Measurements from ENCODE around the gene TFAP2C.

DNA sequence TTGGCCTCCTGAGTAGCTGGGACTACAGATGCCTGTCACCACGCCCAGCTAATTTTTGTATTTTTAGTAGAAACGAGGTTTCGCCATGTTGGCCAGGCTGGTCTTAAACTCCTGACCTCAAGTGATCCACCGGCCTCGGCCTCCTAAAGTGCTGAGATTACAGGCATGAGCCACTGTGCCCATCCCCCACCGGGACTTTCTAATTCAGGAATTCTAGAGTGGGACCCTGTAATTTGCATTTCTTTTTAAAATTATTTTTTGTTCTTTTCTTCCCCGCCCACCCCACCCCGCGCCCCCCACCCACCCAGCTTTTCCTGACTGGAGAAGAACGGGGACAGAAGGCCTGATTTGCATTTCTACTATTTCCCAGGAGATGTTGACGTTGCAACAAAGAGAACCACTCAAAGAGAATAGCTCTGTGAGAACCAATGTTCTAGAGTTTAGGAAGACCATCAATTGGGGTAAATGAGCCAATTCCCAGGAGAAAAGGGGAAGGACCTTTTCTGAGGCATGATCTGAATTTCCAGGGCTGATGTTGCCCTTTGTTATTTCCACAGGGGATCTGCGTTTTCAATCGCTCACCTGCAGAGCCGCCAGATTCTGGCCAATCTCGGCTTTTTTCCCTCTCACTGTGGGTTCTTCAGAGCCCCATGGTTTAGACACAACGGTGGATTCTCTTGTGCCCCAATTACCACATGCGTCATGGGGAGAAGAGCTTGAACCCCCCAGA lies 33.2 kb upstream of the TFAP2C start:
- TF ChIP-seq, protein P1, sequence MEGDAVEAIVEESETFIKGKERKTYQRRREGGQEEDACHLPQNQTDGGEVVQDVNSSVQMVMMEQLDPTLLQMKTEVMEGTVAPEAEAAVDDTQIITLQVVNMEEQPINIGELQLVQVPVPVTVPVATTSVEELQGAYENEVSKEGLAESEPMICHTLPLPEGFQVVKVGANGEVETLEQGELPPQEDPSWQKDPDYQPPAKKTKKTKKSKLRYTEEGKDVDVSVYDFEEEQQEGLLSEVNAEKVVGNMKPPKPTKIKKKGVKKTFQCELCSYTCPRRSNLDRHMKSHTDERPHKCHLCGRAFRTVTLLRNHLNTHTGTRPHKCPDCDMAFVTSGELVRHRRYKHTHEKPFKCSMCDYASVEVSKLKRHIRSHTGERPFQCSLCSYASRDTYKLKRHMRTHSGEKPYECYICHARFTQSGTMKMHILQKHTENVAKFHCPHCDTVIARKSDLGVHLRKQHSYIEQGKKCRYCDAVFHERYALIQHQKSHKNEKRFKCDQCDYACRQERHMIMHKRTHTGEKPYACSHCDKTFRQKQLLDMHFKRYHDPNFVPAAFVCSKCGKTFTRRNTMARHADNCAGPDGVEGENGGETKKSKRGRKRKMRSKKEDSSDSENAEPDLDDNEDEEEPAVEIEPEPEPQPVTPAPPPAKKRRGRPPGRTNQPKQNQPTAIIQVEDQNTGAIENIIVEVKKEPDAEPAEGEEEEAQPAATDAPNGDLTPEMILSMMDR (conservative IDR thresholded peaks at IDR 0.05): no peak
- TF ChIP-seq EZH2 (IDR thresholded peaks at IDR 0.05; ENCODE audit: low read depth): no peak
